ENCODE data around the gene SNRPD1. TPM values are rescaled to one million over a fixed set of nuclear protein-coding genes. Genes with fewer than 3 reads are reported as not detected.

The SNRPD1 gene
- total RNA-seq, 1 experiment from 2014 or later: 134 TPM

DNA sequence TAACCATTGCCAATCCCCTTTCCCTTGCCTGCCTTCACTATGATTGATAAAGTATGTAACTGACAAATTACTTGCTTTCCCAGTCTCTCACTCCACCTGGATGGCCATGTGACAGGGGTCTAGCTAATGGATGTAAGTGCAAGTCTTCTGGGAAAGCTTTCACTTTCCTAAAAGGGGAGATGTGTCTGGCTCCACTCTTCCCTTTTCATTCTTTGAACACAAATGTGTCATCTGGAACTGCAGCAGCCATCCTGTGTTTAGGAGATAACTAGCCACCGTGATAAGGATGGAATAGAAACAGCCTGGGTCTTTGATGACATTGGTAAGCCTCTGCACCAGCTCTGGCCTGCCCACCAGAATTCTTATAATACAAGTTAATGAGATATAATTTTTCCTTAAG, 38.2 kb downstream of the SNRPD1 start:
- Histone ChIP-seq H3K9ac (ENCODE audit: low read length) (no peak overlapping the region), H3K9me3 (ENCODE audit: control insufficient read depth in 1 of 2, insufficient read depth in 1 of 2, low read depth in 1 of 2, low read length in 2 of 2) (no peaks in the 10 kb centered on the region), H3K4me2 (ENCODE audit: low read length) (no peak overlapping the region), H3K27ac (ENCODE audit: low read depth, low read length) (no peak overlapping the region), H4K20me1 (ENCODE audit: insufficient read depth) (no peaks in the 10 kb centered on the region), H3K9me2 (ENCODE audit: insufficient read depth) (no peaks in the 10 kb centered on the region), H3K4me3 (replicated peaks in 1 of 2; ENCODE audit: low read depth in 1 of 2, low read length in 2 of 2) (no peak overlapping the region), H3K27me3 (ENCODE audit: insufficient read depth, low read length) (no peaks in the 10 kb centered on the region), H3K79me2 (ENCODE audit: insufficient read depth, low read length) (no peaks in the 10 kb centered on the region), H2AFZ (ENCODE audit: low read depth, low read length, poor library complexity, severe bottlenecking) (no peak overlapping the region), H3K4me1 (ENCODE audit: control insufficient read depth in 1 of 2, insufficient read depth in 2 of 2, low read length in 2 of 2) (peaks cover 0 to 2% of the 10 kb centered on the region in 2 experiments; a peak in 2 of 4 replicates), H3K36me3 (ENCODE audit: control insufficient read depth in 1 of 2, insufficient read depth in 2 of 2, low read length in 2 of 2) (peaks cover 2% of the 10 kb centered on the region in 2 experiments; a peak in 1 of 4 replicates)
- intact Hi-C loops (cut with micrococcal nuclease): no loop called here
- no peak for ATAC-seq
- DNase-seq (ENCODE audit: low read depth, low spot score): no peak
- ChIA-PET CTCF (no interaction called here), RAD21 (ENCODE audit: low non-redundant PET in 1 of 2, low total read pairs in 2 of 2, uncharacterized antibody in 2 of 2, unreplicated experiment in 2 of 2) (no interaction called here), POLR2A (no interaction called here)
- BruUV-seq (replicated peaks): no TSS peak
- TF ChIP-seq CBX3 (IDR thresholded peaks at IDR 0.05; ENCODE audit: low read depth): no peak
- TF ChIP-seq, protein P1, sequence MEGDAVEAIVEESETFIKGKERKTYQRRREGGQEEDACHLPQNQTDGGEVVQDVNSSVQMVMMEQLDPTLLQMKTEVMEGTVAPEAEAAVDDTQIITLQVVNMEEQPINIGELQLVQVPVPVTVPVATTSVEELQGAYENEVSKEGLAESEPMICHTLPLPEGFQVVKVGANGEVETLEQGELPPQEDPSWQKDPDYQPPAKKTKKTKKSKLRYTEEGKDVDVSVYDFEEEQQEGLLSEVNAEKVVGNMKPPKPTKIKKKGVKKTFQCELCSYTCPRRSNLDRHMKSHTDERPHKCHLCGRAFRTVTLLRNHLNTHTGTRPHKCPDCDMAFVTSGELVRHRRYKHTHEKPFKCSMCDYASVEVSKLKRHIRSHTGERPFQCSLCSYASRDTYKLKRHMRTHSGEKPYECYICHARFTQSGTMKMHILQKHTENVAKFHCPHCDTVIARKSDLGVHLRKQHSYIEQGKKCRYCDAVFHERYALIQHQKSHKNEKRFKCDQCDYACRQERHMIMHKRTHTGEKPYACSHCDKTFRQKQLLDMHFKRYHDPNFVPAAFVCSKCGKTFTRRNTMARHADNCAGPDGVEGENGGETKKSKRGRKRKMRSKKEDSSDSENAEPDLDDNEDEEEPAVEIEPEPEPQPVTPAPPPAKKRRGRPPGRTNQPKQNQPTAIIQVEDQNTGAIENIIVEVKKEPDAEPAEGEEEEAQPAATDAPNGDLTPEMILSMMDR (IDR thresholded peaks at IDR 0.05 in 2 of 3, conservative IDR thresholded peaks at IDR 0.05 in 1 of 3; ENCODE audit: borderline replicate concordance in 1 of 3, insufficient read depth in 1 of 3, low read depth in 2 of 3, low read length in 2 of 3): no peak
- TF ChIP-seq FOSL1 (IDR thresholded peaks at IDR 0.05; ENCODE audit: low read depth): no peak
- no peak for TF ChIP-seq SP1 (IDR thresholded peaks at IDR 0.05; ENCODE audit: low read depth)
- TF ChIP-seq SRF (IDR thresholded peaks at IDR 0.05; ENCODE audit: low read depth): no peak
- TF ChIP-seq CEBPB (IDR thresholded peaks at IDR 0.05; ENCODE audit: low read depth): no peak
- TF ChIP-seq RAD21 (IDR thresholded peaks at IDR 0.05; ENCODE audit: low read depth): no peak
- TF ChIP-seq JUND (IDR thresholded peaks at IDR 0.05): no peak
- TF ChIP-seq YY1 (IDR thresholded peaks at IDR 0.05; ENCODE audit: extremely low read depth, insufficient replicate concordance, low read depth, low read length): no peak
- no peak for TF ChIP-seq TCF7L2 (IDR thresholded peaks at IDR 0.05; ENCODE audit: borderline replicate concordance, extremely low read depth, insufficient read depth, insufficient read length)
- no peak for TF ChIP-seq EGR1 (IDR thresholded peaks at IDR 0.05; ENCODE audit: low read depth)
- TF ChIP-seq EZH2phosphoT487 (IDR thresholded peaks at IDR 0.05; ENCODE audit: borderline replicate concordance): no peak
- TF ChIP-seq, protein P2, sequence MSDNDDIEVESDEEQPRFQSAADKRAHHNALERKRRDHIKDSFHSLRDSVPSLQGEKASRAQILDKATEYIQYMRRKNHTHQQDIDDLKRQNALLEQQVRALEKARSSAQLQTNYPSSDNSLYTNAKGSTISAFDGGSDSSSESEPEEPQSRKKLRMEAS (IDR thresholded peaks at IDR 0.05): no peak
- TF ChIP-seq ZNF274 (IDR thresholded peaks at IDR 0.05; ENCODE audit: low read depth, low read length): no peak
- no peak for TF ChIP-seq ZFX (IDR thresholded peaks at IDR 0.05)
- TF ChIP-seq, protein P3, sequence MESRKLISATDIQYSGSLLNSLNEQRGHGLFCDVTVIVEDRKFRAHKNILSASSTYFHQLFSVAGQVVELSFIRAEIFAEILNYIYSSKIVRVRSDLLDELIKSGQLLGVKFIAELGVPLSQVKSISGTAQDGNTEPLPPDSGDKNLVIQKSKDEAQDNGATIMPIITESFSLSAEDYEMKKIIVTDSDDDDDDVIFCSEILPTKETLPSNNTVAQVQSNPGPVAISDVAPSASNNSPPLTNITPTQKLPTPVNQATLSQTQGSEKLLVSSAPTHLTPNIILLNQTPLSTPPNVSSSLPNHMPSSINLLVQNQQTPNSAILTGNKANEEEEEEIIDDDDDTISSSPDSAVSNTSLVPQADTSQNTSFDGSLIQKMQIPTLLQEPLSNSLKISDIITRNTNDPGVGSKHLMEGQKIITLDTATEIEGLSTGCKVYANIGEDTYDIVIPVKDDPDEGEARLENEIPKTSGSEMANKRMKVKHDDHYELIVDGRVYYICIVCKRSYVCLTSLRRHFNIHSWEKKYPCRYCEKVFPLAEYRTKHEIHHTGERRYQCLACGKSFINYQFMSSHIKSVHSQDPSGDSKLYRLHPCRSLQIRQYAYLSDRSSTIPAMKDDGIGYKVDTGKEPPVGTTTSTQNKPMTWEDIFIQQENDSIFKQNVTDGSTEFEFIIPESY (IDR thresholded peaks at IDR 0.05; ENCODE audit: extremely low read depth, insufficient replicate concordance, low read length): no peak
- no peak for TF ChIP-seq ELF1 (IDR thresholded peaks at IDR 0.05; ENCODE audit: borderline replicate concordance, low read depth)
- TF ChIP-seq EZH2 (IDR thresholded peaks at IDR 0.05): no peak
- TF ChIP-seq POLR2A (IDR thresholded peaks at IDR 0.05; ENCODE audit: borderline replicate concordance, extremely low read depth, insufficient read depth, insufficient read length): no peak
- TF ChIP-seq, protein P4, sequence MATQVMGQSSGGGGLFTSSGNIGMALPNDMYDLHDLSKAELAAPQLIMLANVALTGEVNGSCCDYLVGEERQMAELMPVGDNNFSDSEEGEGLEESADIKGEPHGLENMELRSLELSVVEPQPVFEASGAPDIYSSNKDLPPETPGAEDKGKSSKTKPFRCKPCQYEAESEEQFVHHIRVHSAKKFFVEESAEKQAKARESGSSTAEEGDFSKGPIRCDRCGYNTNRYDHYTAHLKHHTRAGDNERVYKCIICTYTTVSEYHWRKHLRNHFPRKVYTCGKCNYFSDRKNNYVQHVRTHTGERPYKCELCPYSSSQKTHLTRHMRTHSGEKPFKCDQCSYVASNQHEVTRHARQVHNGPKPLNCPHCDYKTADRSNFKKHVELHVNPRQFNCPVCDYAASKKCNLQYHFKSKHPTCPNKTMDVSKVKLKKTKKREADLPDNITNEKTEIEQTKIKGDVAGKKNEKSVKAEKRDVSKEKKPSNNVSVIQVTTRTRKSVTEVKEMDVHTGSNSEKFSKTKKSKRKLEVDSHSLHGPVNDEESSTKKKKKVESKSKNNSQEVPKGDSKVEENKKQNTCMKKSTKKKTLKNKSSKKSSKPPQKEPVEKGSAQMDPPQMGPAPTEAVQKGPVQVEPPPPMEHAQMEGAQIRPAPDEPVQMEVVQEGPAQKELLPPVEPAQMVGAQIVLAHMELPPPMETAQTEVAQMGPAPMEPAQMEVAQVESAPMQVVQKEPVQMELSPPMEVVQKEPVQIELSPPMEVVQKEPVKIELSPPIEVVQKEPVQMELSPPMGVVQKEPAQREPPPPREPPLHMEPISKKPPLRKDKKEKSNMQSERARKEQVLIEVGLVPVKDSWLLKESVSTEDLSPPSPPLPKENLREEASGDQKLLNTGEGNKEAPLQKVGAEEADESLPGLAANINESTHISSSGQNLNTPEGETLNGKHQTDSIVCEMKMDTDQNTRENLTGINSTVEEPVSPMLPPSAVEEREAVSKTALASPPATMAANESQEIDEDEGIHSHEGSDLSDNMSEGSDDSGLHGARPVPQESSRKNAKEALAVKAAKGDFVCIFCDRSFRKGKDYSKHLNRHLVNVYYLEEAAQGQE (IDR thresholded peaks at IDR 0.05; ENCODE audit: low read depth): no peak

Measured in HCT116 (cell line).